K562 (cell line): Measurements from ENCODE around the gene GLB1L3. TPM values are rescaled to one million over a fixed set of nuclear protein-coding genes. Genes with fewer than 3 reads are reported as not detected.
A peak's percentile ranks its signal among the peaks of the same experiment; 100 is the strongest.

Experiments used
- ATAC-seq: fragments of 200-7000 bp; cut with Tn5 transposase; 3 replicates; pipeline ENCODE4 v1.9.1; 2020; ENCODE audit warnings: moderate library complexity
- BruUV-seq: library from RNA; stranded (reverse); fragments of 400-500 nt; replicated peaks from 2 replicates; lab custom pipeline; 2021; lab: Mats Ljungman, UMichigan
- CTCF ChIA-PET: fragments of 300-600 bp; formaldehyde crosslinking; extraction: SDS; loops from one replicate; lab custom pipeline; 2021; ENCODE audit warnings: low intra/inter-chr PET ratio; lab: Yijun Ruan, JAX
- POLR2A ChIA-PET: fragments of 300-600, 350-650 bp; sonication (Branson Sonifier 250); formaldehyde crosslinking; extraction: SDS; loops from one replicate; lab custom pipeline; 2021; ENCODE audit warnings: antibody characterized with exemption, inconsistent platforms; lab: Yijun Ruan, JAX
- DNase-seq, 4 experiments: peaks; one replicate each; pipeline versions ENCODE4 v3.0.0 to v3.0.0-alpha.2; 2011 to 2018; ENCODE audit warnings: low spot score in 3 of 4, mixed read lengths in 3 of 4; ENCODE audit errors: extremely low read depth in 1 of 4
- FAIRE-seq: peaks from 2 replicates; lab custom pipeline; 2011; peaks lifted over from hg19 to GRCh38; lab: Jason Lieb, UNC
- H2AFZ ChIP-seq: 2 replicates; pipeline ENCODE4 v1.6.0; 2011; ENCODE audit warnings: low read depth, low read length, control low read depth, inconsistent platforms
- H3K27ac ChIP-seq: fragments of 200-600 bp; 3 replicates; pipeline ENCODE4 v1.8.0; 2011; ENCODE audit warnings: low read depth, mild to moderate bottlenecking, control low read depth, inconsistent platforms, low read length, moderate library complexity, mixed read lengths; ENCODE audit errors: extremely low read depth
- H3K27me3 ChIP-seq, 2 experiments: fragments of 300-600 bp in 1 of 2; 2 replicates in 1 of 2; 3 replicates in 1 of 2; pipeline versions ENCODE4 v1.6.0 to v1.8.0; 2011; ENCODE audit warnings: inconsistent platforms in 2 of 2, low read length in 2 of 2, mild to moderate bottlenecking in 1 of 2, mixed read lengths in 1 of 2, moderate library complexity in 1 of 2; ENCODE audit not compliant: control insufficient read depth in 2 of 2, insufficient read depth in 2 of 2
- H3K36me3 ChIP-seq: fragments of 300-600 bp; 3 replicates; pipeline ENCODE4 v1.8.0; 2011; ENCODE audit warnings: mild to moderate bottlenecking, low read length, inconsistent platforms; ENCODE audit not compliant: control insufficient read depth, insufficient read depth
- H3K4me1 ChIP-seq, 2 experiments: fragments of 200-600 bp in 1 of 2; replicated peaks in 1 of 2; 2 replicates in 1 of 2; 3 replicates in 1 of 2; pipeline versions ENCODE4 v1.5.1 to v1.8.0; 2011; ENCODE audit warnings: inconsistent platforms in 2 of 2, low read length in 2 of 2, mild to moderate bottlenecking in 1 of 2, mixed read lengths in 1 of 2, moderate library complexity in 1 of 2; ENCODE audit not compliant: control insufficient read depth in 2 of 2, insufficient read depth in 2 of 2
- H3K4me2 ChIP-seq: 2 replicates; pipeline ENCODE4 v1.6.1; 2011; ENCODE audit warnings: low read length, control low read depth, inconsistent platforms, mixed read lengths; ENCODE audit not compliant: insufficient read depth
- H3K4me3 ChIP-seq: fragments of 200-600 bp; sonication (generic), shearing (Covaris generic); 2 replicates; pipeline ENCODE4 v1.5.1; 2016; ENCODE audit warnings: control low read depth, inconsistent platforms
- H3K79me2 ChIP-seq: fragments of 200-600 bp; 3 replicates; pipeline ENCODE4 v1.8.0; 2011; ENCODE audit warnings: low read length, inconsistent platforms; ENCODE audit not compliant: control insufficient read depth, insufficient read depth
- H3K9ac ChIP-seq, 2 experiments: 2 replicates each; pipeline versions ENCODE4 v1.6.0 to v1.6.1; 2011; ENCODE audit warnings: low read depth in 2 of 2, low read length in 2 of 2, control low read depth in 1 of 2, inconsistent platforms in 1 of 2, mild to moderate bottlenecking in 1 of 2, mixed read lengths in 1 of 2; ENCODE audit not compliant: insufficient read depth in 1 of 2
- H3K9me1 ChIP-seq: one replicate; pipeline ENCODE4 v1.6.0; 2011; ENCODE audit warnings: inconsistent platforms, mild to moderate bottlenecking, low read length, moderate library complexity; ENCODE audit not compliant: control insufficient read depth, insufficient read depth
- H3K9me3 ChIP-seq: replicated peaks from 2 replicates; pipeline ENCODE4 v1.5.1; 2011; ENCODE audit warnings: low read depth, low read length, inconsistent platforms; ENCODE audit not compliant: control insufficient read depth, insufficient read depth
- H4K20me1 ChIP-seq: replicated peaks from 2 replicates; pipeline ENCODE4 v1.6.1; 2011; ENCODE audit warnings: low read length, inconsistent platforms, mixed read lengths; ENCODE audit not compliant: control insufficient read depth, insufficient read depth
- ARID1B ChIP-seq: fragments of 450-650 bp; IDR thresholded peaks from 2 replicates; pipeline ENCODE4 v1.6.1; 2016; ENCODE audit warnings: antibody characterized with exemption, mild to moderate bottlenecking, inconsistent platforms
- CHCHD3 ChIP-seq: fragments of 250-450 bp; sonication (Bioruptor Pico); IDR thresholded peaks from 2 replicates; pipeline ENCODE4 v2.1.2; 2022; ENCODE audit warnings: mild to moderate bottlenecking
- ELK1 ChIP-seq: sonication (generic); formaldehyde crosslinking; IDR thresholded peaks from 2 replicates; pipeline ENCODE4 v1.8.1; 2022; ENCODE audit warnings: missing genetic modification reagents
- FOXP4 ChIP-seq: sonication (generic); formaldehyde crosslinking; IDR thresholded peaks from 2 replicates; pipeline ENCODE4 v1.8.0; 2022; ENCODE audit warnings: mild to moderate bottlenecking, missing genetic modification reagents, borderline replicate concordance
- HDAC6 ChIP-seq: IDR thresholded peaks from 2 replicates; pipeline ENCODE4 v1.6.1; 2012; ENCODE audit warnings: low read depth, mild to moderate bottlenecking, control low read depth, inconsistent platforms, low read length, moderate library complexity
- MYBL2 ChIP-seq, 2 experiments: fragments of 450-650 bp in 1 of 2; sonication (generic) in 1 of 2; formaldehyde crosslinking in 1 of 2; IDR thresholded peaks; 2 replicates each; pipeline versions ENCODE4 v1.6.1 to v1.8.1; 2017 to 2022; ENCODE audit warnings: borderline replicate concordance in 1 of 2, inconsistent platforms in 1 of 2, low read depth in 1 of 2, mild to moderate bottlenecking in 1 of 2, missing genetic modification reagents in 1 of 2, moderate library complexity in 1 of 2
- POLR2G ChIP-seq: fragments of 200-400 bp; formaldehyde crosslinking; IDR thresholded peaks from 2 replicates; pipeline ENCODE4 v1.6.1; 2017; ENCODE audit warnings: low read depth, mild to moderate bottlenecking, antibody characterized with exemption, low read length, moderate library complexity
- SOX6 ChIP-seq: fragments of 450-650 bp; IDR thresholded peaks from 2 replicates; pipeline ENCODE4 v1.6.1; 2014; ENCODE audit warnings: mild to moderate bottlenecking
- ZBTB17 ChIP-seq: fragments of 450-650 bp; formaldehyde crosslinking; IDR thresholded peaks from 2 replicates; pipeline ENCODE4 v1.4.0; 2020; ENCODE audit warnings: mild to moderate bottlenecking
- ZSCAN29 ChIP-seq: fragments of 450-650 bp; IDR thresholded peaks from 2 replicates; pipeline ENCODE4 v1.6.1; 2017
- ZZZ3 ChIP-seq: fragments of 450-650 bp; IDR thresholded peaks from 2 replicates; pipeline ENCODE4 v1.6.1; 2016; ENCODE audit warnings: antibody characterized with exemption, mild to moderate bottlenecking, moderate library complexity
- WGBS: fragments of 100-300 bp; shearing (Covaris generic); methylation state at CpG from one replicate; pipeline ENCODE4 v1.1.6; 2016; ENCODE audit warnings: low coverage, mixed read lengths; ENCODE audit not compliant: insufficient coverage; ENCODE audit errors: missing lambda C conversion rate; 5-methylcytosine and 5-hydroxymethylcytosine counted together
- in situ Hi-C: fragments of 300-500 bp; cut with MboI; formaldehyde crosslinking; loops from 4 replicates; pipeline ENCODE4 v1.15.0; 2018; ENCODE audit warnings: inconsistent platforms, mixed read lengths
- intact Hi-C: fragments of 100-400 bp; cut with micrococcal nuclease; formaldehyde crosslinking; loops from 2 replicates; pipeline ENCODE4 v1.14.2; 2022
- polyA plus RNA-seq, 8 experiments: library from polyadenylated mRNA; depleted of rRNA in 4 of 8; stranded (reverse) in 5 of 8; unstranded in 3 of 8; fragments of >200 nt; fragmentation: Nextera tagmentation in 2 of 8; fragmentation: Illumina TruSeq in 1 of 8; extraction: Ambion mirVana in 2 of 8; extraction: Trizol in 1 of 8; gene quantifications; 2 replicates each; pipeline versions ENCODE4 v1.2.1 to v1.2.3, GENCODE V29; 2011 to 2014; ENCODE audit warnings: inconsistent platforms in 1 of 8, missing spikeins in 1 of 8
- total RNA-seq, 7 experiments: library from RNA; depleted of rRNA in 6 of 7; stranded (reverse); fragments of >200 nt in 6 of 7; fragmentation: Illumina TruSeq in 2 of 7; extraction: Trizol in 2 of 7; gene quantifications; 2 replicates each; pipeline versions ENCODE4 v1.2.1 to v1.2.3, GENCODE V29; 2011 to 2021; ENCODE audit warnings: low replicate concordance in 1 of 7

GLB1L3 gene
- total and polyA plus RNA-seq, 9 of the 15 experiments (the other 6 are each of a cell fraction or from before 2014, with no cell fraction given), result 0.18 to 3.3 (median 0.49) TPM

- CTCF ChIA-PET, result no interaction called here
Observed at GRCh38 chr11:134245434-134245833, 30.7 kb upstream of the GLB1L3 start.

GRCh38 chr11:134246100-134246499 lies 30.1 kb upstream of the GLB1L3 start:
- intact Hi-C loops (no loop called here), in situ Hi-C loops (no loop called here)
- Histone ChIP-seq H3K9me1 (no peaks in the 10 kb centered on the region), H3K9ac (no peak overlapping the region), H3K27ac (no peak overlapping the region), H4K20me1 (no peaks in the 10 kb centered on the region), H3K27me3 (no peaks in the 10 kb centered on the region), H3K79me2 (no peaks in the 10 kb centered on the region), H3K36me3 (peaks cover 96% of the 10 kb centered on the region), H2AFZ (no peak overlapping the region), H3K4me2 (no peak overlapping the region), H3K9me3 (no peaks in the 10 kb centered on the region), H3K4me1 (peaks cover 0 to 9% of the 10 kb centered on the region in 2 experiments; a peak in 1 of 5 replicates), H3K4me3 (no peak overlapping the region)
- BruUV-seq, result no TSS peak
- ChIA-PET CTCF (no interaction called here), POLR2A (interaction anchor here (0.8 kb wide), 1 partner anchor 196 kb away, joined by 4 read pairs; no protein-coding TSS in a partner anchor)
- FAIRE-seq (no peak), ATAC-seq (no peak), DNase-seq (no peak)
- 97% methylated on average over 9 of the region's 11 CpGs for WGBS
- TF ChIP-seq ZZZ3, result no peak
- no peak for TF ChIP-seq MYBL2 (IDR thresholded peaks at IDR 0.05; ENCODE audit: low read depth)
- TF ChIP-seq MYBL2 (CRISPR knock-in tag; IDR thresholded peaks at IDR 0.05; ENCODE audit: borderline replicate concordance), result no peak
- TF ChIP-seq CHCHD3 (CRISPR knock-in tag), result no peak
- no peak for TF ChIP-seq ZBTB17
- no peak for TF ChIP-seq FOXP4
- TF ChIP-seq HDAC6, result no peak
- no peak for TF ChIP-seq ELK1 (CRISPR knock-in tag)
- no peak for TF ChIP-seq ZSCAN29
- TF ChIP-seq SOX6, result no peak

More at GRCh38 chr11:134245434-134245833, 30.7 kb upstream of the GLB1L3 start:
- FAIRE-seq, result no peak
- Histone ChIP-seq H3K27me3 (no peaks in the 10 kb centered on the region), H4K20me1 (no peaks in the 10 kb centered on the region), H3K79me2 (no peaks in the 10 kb centered on the region), H3K36me3 (peaks cover 96% of the 10 kb centered on the region), H3K9me1 (no peaks in the 10 kb centered on the region), H3K4me2 (no peak overlapping the region), H3K9me3 (no peaks in the 10 kb centered on the region), H3K9ac (no peak overlapping the region), H3K4me3 (no peak overlapping the region), H2AFZ (no peak overlapping the region), H3K27ac (no peak overlapping the region), H3K4me1 (peaks cover 0 to 9% of the 10 kb centered on the region in 2 experiments; a peak in 1 of 5 replicates)
- intact Hi-C loops, result loop anchor here (2.0 kb wide), 1 partner anchor 39 kb away; no protein-coding TSS in a partner anchor
- TF ChIP-seq ARID1B (no peak), POLR2G (0 out of 2 replicates have a peak, but pooled peaks have one; percentile 5)
- ATAC-seq, result no peak
- no peak for DNase-seq
- in situ Hi-C loops, result no loop called here
- WGBS, result 94% methylated on average over 12 of the region's 14 CpGs
- POLR2A ChIA-PET, result interaction anchor here (0.8 kb wide), 1 partner anchor 195 kb away, joined by 4 read pairs; no protein-coding TSS in a partner anchor
- BruUV-seq, result no TSS peak
